HepG2 (cell line): ENCODE results near the gene PEAK3. TPM values are rescaled to one million over a fixed set of nuclear protein-coding genes. Genes with fewer than 3 reads are reported as not detected.
A peak's percentile ranks its signal among the peaks of the same experiment; 100 is the strongest.

Experiments
- ATAC-seq: fragments of 200-7000 bp; cut with Tn5 transposase; 3 replicates; pipeline ENCODE4 v1.9.1; 2020; ENCODE audit warnings: mild to moderate bottlenecking, moderate library complexity
- BruUV-seq: library from RNA; stranded (reverse); fragments of 400-500 nt; replicated peaks from 2 replicates; lab custom pipeline; 2021; lab: Mats Ljungman, UMichigan
- CTCF ChIA-PET: fragments of 300-600 bp; formaldehyde crosslinking; extraction: SDS; loops from one replicate; lab custom pipeline; 2021; ENCODE audit warnings: low total read pairs, inconsistent platforms, low intra/inter-chr PET ratio; lab: Yijun Ruan, JAX
- POLR2A ChIA-PET: fragments of 350-600 bp; sonication (Branson Sonifier 250); formaldehyde crosslinking; loops from one replicate; lab custom pipeline; 2020; ENCODE audit warnings: antibody characterized with exemption, inconsistent platforms; lab: Yijun Ruan, JAX
- DNase-seq: peaks from one replicate; pipeline ENCODE4 v3.0.0-alpha.2; 2015; ENCODE audit warnings: low spot score
- FAIRE-seq: peaks from 3 replicates; lab custom pipeline; 2011; peaks lifted over from hg19 to GRCh38; lab: Jason Lieb, UNC
- H2AFZ ChIP-seq: one replicate; pipeline ENCODE4 v1.6.1; 2011; ENCODE audit warnings: low read length, inconsistent platforms
- H3K27ac ChIP-seq: fragments of 300-600 bp; 3 replicates; pipeline ENCODE4 v1.8.0; 2011; ENCODE audit warnings: mixed run types, mild to moderate bottlenecking, mixed read lengths, low read length, inconsistent platforms; ENCODE audit not compliant: insufficient read depth; ENCODE audit errors: extremely low read length
- H3K27me3 ChIP-seq, 2 experiments: fragments of 200-600 bp in 1 of 2; 2 replicates in 1 of 2; 3 replicates in 1 of 2; pipeline versions ENCODE4 v1.6.0 to v1.8.0; 2011; ENCODE audit warnings: low read length in 2 of 2, mild to moderate bottlenecking in 2 of 2, moderate library complexity in 2 of 2, inconsistent platforms in 1 of 2; ENCODE audit not compliant: insufficient read depth in 2 of 2, control insufficient read depth in 1 of 2
- H3K36me3 ChIP-seq, 2 experiments: fragments of 200-600 bp in 1 of 2; replicated peaks in 1 of 2; 2 replicates in 1 of 2; 3 replicates in 1 of 2; pipeline versions ENCODE4 v1.5.1 to v1.8.0; 2011; ENCODE audit warnings: low read length in 2 of 2, inconsistent platforms in 1 of 2; ENCODE audit not compliant: insufficient read depth in 2 of 2, control insufficient read depth in 1 of 2
- H3K4me1 ChIP-seq: 2 replicates; pipeline ENCODE4 v1.5.1; 2012; ENCODE audit warnings: low read length, inconsistent platforms; ENCODE audit not compliant: insufficient read depth
- H3K4me2 ChIP-seq: 2 replicates; pipeline ENCODE4 v1.6.0; 2011; ENCODE audit warnings: low read depth, low read length, inconsistent platforms
- H3K4me3 ChIP-seq, 3 experiments: fragments of 200-600 bp in 1 of 3; sonication (generic), shearing (Covaris generic) in 1 of 3; replicated peaks in 1 of 3; 2 replicates each; pipeline ENCODE4 v1.5.1; 2011 to 2016; ENCODE audit warnings: low read length in 3 of 3, inconsistent platforms in 2 of 3, low read depth in 2 of 3, mild to moderate bottlenecking in 2 of 3, control low read depth in 1 of 3, mixed read lengths in 1 of 3; ENCODE audit not compliant: insufficient read depth in 1 of 3
- H3K79me2 ChIP-seq: one replicate; pipeline ENCODE4 v1.6.1; 2011; ENCODE audit warnings: low read length, inconsistent platforms; ENCODE audit not compliant: insufficient read depth
- H3K9ac ChIP-seq: 2 replicates; pipeline ENCODE4 v1.6.0; 2011; ENCODE audit warnings: mild to moderate bottlenecking, low read depth, low read length, inconsistent platforms; ENCODE audit not compliant: insufficient read depth
- H3K9me3 ChIP-seq: 2 replicates; pipeline ENCODE4 v1.5.1; 2012; ENCODE audit warnings: mild to moderate bottlenecking, low read length
- H4K20me1 ChIP-seq: 2 replicates; pipeline ENCODE4 v1.6.0; 2011; ENCODE audit warnings: inconsistent platforms, mild to moderate bottlenecking, low read length, moderate library complexity; ENCODE audit not compliant: insufficient read depth
- AGO2 ChIP-seq: fragments of 200-400 bp; formaldehyde crosslinking; optimal IDR thresholded peaks from 2 replicates; pipeline ENCODE3; 2017; ENCODE audit warnings: mild to moderate bottlenecking, low read depth, low read length, moderate library complexity
- CSRNP1 ChIP-seq: sonication (generic); formaldehyde crosslinking; IDR thresholded peaks from 2 replicates; pipeline ENCODE4 v1.8.1; 2023; ENCODE audit warnings: mild to moderate bottlenecking, missing genetic modification reagents
- GABPB1 ChIP-seq: IDR thresholded peaks from 2 replicates; pipeline ENCODE4 v1.6.1; 2016; ENCODE audit warnings: mild to moderate bottlenecking, missing genetic modification reagents, moderate library complexity, missing compliant biosample characterization
- GFI1 ChIP-seq: sonication (generic); formaldehyde crosslinking; IDR thresholded peaks from 2 replicates; pipeline ENCODE4 v1.5.0; 2020; ENCODE audit warnings: missing genetic modification reagents, mild to moderate bottlenecking, borderline replicate concordance
- HDAC1 ChIP-seq: sonication (generic); formaldehyde crosslinking; IDR thresholded peaks from 2 replicates; pipeline ENCODE4 v1.5.1; 2020; ENCODE audit warnings: mild to moderate bottlenecking, missing genetic modification reagents
- RBFOX2 ChIP-seq: fragments of 200-400 bp; formaldehyde crosslinking; IDR thresholded peaks from 2 replicates; pipeline ENCODE4 v1.6.1; 2017; ENCODE audit warnings: low read depth, mild to moderate bottlenecking, low read length
- ZNF431 ChIP-seq: sonication (generic); formaldehyde crosslinking; IDR thresholded peaks from 2 replicates; pipeline ENCODE4 v1.9.0; 2022; ENCODE audit warnings: missing genetic modification reagents, low read depth, mild to moderate bottlenecking, borderline replicate concordance
- ZNF513 ChIP-seq: sonication (generic); formaldehyde crosslinking; conservative IDR thresholded peaks from 2 replicates; pipeline ENCODE4 v1.5.0; 2020; ENCODE audit warnings: missing genetic modification reagents
- ZNF615 ChIP-seq: sonication (generic); formaldehyde crosslinking; IDR thresholded peaks from 2 replicates; pipeline ENCODE4 v1.5.0; 2020; ENCODE audit warnings: mild to moderate bottlenecking, missing genetic modification reagents, borderline replicate concordance
- WGBS: methylation state at CpG from one replicate; pipeline ENCODE4 v1.1.6; 2017; ENCODE audit warnings: low lambda C conversion rate; 5-methylcytosine and 5-hydroxymethylcytosine counted together
- in situ Hi-C: cut with HindIII; loops from 2 replicates; pipeline ENCODE4 v1.10.0; 2017; ENCODE audit warnings: low pct_unique_long_range_greater_than_20kb; ENCODE audit not compliant: extremely low pct_ligation_motif_present
- intact Hi-C: fragments of 100-400 bp; cut with micrococcal nuclease; formaldehyde crosslinking; loops from one replicate; pipeline ENCODE4 v1.10.0; 2022; ENCODE audit not compliant: unreplicated experiment
- polyA plus RNA-seq, 8 experiments: library from polyadenylated mRNA; depleted of rRNA in 3 of 8; stranded (reverse) in 7 of 8; unstranded in 1 of 8; fragments of >200 nt; fragmentation: Illumina TruSeq in 4 of 8; extraction: Trizol in 4 of 8; gene quantifications; 2 replicates each; pipeline versions ENCODE4 v1.2.1 to v1.2.3, GENCODE V29; 2011 to 2016; ENCODE audit warnings: low read depth in 4 of 8, missing spikeins in 1 of 8, mixed read lengths in 1 of 8; ENCODE audit not compliant: insufficient read depth in 1 of 8
- total RNA-seq, 5 experiments: library from RNA; depleted of rRNA; stranded (reverse); fragments of >200 nt; fragmentation: Illumina TruSeq; extraction: Trizol; gene quantifications; 2 replicates each; pipeline ENCODE4 v1.2.3, GENCODE V29; 2016; ENCODE audit warnings: low read depth in 1 of 5
- TF ChIP-seq, protein P1 (sequence below): sonication (generic); formaldehyde crosslinking; IDR thresholded peaks from 2 replicates; pipeline ENCODE4 v1.9.0; 2021; ENCODE audit warnings: missing genetic modification reagents, mild to moderate bottlenecking, borderline replicate concordance
- TF ChIP-seq, protein P2 (sequence below): sonication (generic); formaldehyde crosslinking; IDR thresholded peaks from 2 replicates; pipeline ENCODE4 v1.4.0; 2020; ENCODE audit warnings: missing genetic modification reagents

Gene PEAK3
- total and polyA plus RNA-seq, 2 of the 13 experiments (the other 11 are each of a cell fraction or from before 2014, with no cell fraction given) = not detected

- TF ChIP-seq CSRNP1 (CRISPR knock-in tag) = no peak
Measured at GRCh38 chr19:2326699-2327360, 44.9 kb upstream of the PEAK3 start (continued).

- no TSS peak for BruUV-seq
- H3K27ac ChIP-seq = no peak overlapping the region
- in situ Hi-C loops (no loop called here), intact Hi-C loops (loop anchor here (2.0 kb wide), 1 partner anchor 71 kb away; no protein-coding TSS in a partner anchor)
- H3K9ac ChIP-seq = no peak overlapping the region
- no peak for DNase-seq
- 92% methylated on average over 29 of the region's 29 CpGs for WGBS
- H3K9me3 ChIP-seq = no peaks in the 10 kb centered on the region
- H3K36me3 ChIP-seq = peaks cover 7 to 36% of the 10 kb centered on the region in 2 experiments; a peak in 4 of 5 replicates
- H3K4me2 ChIP-seq = no peak overlapping the region
- TF ChIP-seq AGO2 = peak; percentile 53
- no peak for TF ChIP-seq HDAC1 (CRISPR knock-in tag)
- no peak for TF ChIP-seq GFI1 (CRISPR knock-in tag)
- TF ChIP-seq ZNF513 (CRISPR knock-in tag) = no peak
- TF ChIP-seq ZNF615 (CRISPR knock-in tag) = no peak
- no peak for TF ChIP-seq ZNF431 (CRISPR knock-in tag)
- TF ChIP-seq, protein P1, sequence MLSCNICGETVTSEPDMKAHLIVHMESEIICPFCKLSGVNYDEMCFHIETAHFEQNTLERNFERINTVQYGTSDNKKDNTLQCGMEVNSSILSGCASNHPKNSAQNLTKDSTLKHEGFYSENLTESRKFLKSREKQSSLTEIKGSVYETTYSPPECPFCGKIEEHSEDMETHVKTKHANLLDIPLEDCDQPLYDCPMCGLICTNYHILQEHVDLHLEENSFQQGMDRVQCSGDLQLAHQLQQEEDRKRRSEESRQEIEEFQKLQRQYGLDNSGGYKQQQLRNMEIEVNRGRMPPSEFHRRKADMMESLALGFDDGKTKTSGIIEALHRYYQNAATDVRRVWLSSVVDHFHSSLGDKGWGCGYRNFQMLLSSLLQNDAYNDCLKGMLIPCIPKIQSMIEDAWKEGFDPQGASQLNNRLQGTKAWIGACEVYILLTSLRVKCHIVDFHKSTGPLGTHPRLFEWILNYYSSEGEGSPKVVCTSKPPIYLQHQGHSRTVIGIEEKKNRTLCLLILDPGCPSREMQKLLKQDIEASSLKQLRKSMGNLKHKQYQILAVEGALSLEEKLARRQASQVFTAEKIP (CRISPR knock-in tag) = no peak
- peak; percentile 52 for TF ChIP-seq RBFOX2
- TF ChIP-seq, protein P2, sequence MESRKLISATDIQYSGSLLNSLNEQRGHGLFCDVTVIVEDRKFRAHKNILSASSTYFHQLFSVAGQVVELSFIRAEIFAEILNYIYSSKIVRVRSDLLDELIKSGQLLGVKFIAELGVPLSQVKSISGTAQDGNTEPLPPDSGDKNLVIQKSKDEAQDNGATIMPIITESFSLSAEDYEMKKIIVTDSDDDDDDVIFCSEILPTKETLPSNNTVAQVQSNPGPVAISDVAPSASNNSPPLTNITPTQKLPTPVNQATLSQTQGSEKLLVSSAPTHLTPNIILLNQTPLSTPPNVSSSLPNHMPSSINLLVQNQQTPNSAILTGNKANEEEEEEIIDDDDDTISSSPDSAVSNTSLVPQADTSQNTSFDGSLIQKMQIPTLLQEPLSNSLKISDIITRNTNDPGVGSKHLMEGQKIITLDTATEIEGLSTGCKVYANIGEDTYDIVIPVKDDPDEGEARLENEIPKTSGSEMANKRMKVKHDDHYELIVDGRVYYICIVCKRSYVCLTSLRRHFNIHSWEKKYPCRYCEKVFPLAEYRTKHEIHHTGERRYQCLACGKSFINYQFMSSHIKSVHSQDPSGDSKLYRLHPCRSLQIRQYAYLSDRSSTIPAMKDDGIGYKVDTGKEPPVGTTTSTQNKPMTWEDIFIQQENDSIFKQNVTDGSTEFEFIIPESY = no peak
- TF ChIP-seq GABPB1 = no peak
- ChIA-PET CTCF (no interaction called here), POLR2A (no interaction called here)
- ATAC-seq = no peak
- H2AFZ ChIP-seq = no peak overlapping the region
- 0 out of 2 replicates have a peak, but pooled peaks cover 2% of the 10 kb centered on the region for H4K20me1 ChIP-seq
- no peak overlapping the region for H3K4me3 ChIP-seq
- peaks cover 24% of the 10 kb centered on the region for H3K4me1 ChIP-seq
- no peak for FAIRE-seq
- H3K27me3 ChIP-seq = no peaks in the 10 kb centered on the region; a peak in 1 of 5 replicates
- H3K79me2 ChIP-seq = peaks cover 28% of the 10 kb centered on the region
Measured at GRCh38 chr19:2325281-2326046, 43.5 kb upstream of the PEAK3 start.
